CD1c-positive myeloid dendritic cell (primary cell): ENCODE measurements around the gene SEPHS1.
A peak's percentile ranks its signal among the peaks of the same experiment; 100 is the strongest.
"Not testable (repeated sequence)": the region's sequence is repeated elsewhere in the genome, so short reads cannot be mapped to it uniquely, and the experiment has no call there.

Source experiments
- DNase-seq: peaks from one replicate; pipeline ENCODE4 v3.0.0-alpha.2; 2016; ENCODE audit errors: extremely low spot score

Gene SEPHS1

GRCh38 chr10:13360587-13360986 is 12.5 kb upstream of the SEPHS1 start:
- no peak for DNase-seq

- DNase-seq, result no peak
Observed at GRCh38 chr10:13356392-13356791, 8.3 kb upstream of the SEPHS1 start.

- no peak for DNase-seq
Observed at GRCh38 chr10:13354783-13355182, 6.7 kb upstream of the SEPHS1 start.

GRCh38 chr10:13352519-13352918 is 4.4 kb upstream of the SEPHS1 start:
- DNase-seq, result no peak

GRCh38 chr10:13351340-13351915 is 3.3 kb upstream of the SEPHS1 start:
- DNase-seq, result no peak

- DNase-seq, result peak; percentile 75
Observed at GRCh38 chr10:13349463-13350274, 1.6 kb upstream of the SEPHS1 start.

GRCh38 chr10:13347500-13348156 is 465 bp downstream of the SEPHS1 start:
- DNase-seq, result peak; percentile 90

GRCh38 chr10:13347043-13347499 is 1.0 kb downstream of the SEPHS1 start:
- peak; percentile 55 for DNase-seq

- DNase-seq, result no peak
Observed at GRCh38 chr10:13346283-13347042, 1.6 kb downstream of the SEPHS1 start.

GRCh38 chr10:13340626-13341376 is 7.3 kb downstream of the SEPHS1 start:
- no peak for DNase-seq

- no peak for DNase-seq
Observed at GRCh38 chr10:13340068-13340467, 8.0 kb downstream of the SEPHS1 start.

- DNase-seq, result no peak
Observed at GRCh38 chr10:13338390-13339110, 9.5 kb downstream of the SEPHS1 start.

GRCh38 chr10:13337827-13338196 is 10.3 kb downstream of the SEPHS1 start:
- DNase-seq, result no peak

GRCh38 chr10:13337128-13337826 is 10.8 kb downstream of the SEPHS1 start:
- no peak for DNase-seq

GRCh38 chr10:13335881-13336280 is 12.2 kb downstream of the SEPHS1 start:
- DNase-seq, result no peak

- DNase-seq, result no peak
Observed at GRCh38 chr10:13334556-13334955, 13.5 kb downstream of the SEPHS1 start.

GRCh38 chr10:13331646-13332045 is 16.4 kb downstream of the SEPHS1 start:
- no peak for DNase-seq

GRCh38 chr10:13330980-13331379 is 17.1 kb downstream of the SEPHS1 start:
- not testable (repeated sequence) for DNase-seq

- no peak for DNase-seq
Observed at GRCh38 chr10:13329565-13329964, 18.5 kb downstream of the SEPHS1 start.

- no peak for DNase-seq
Observed at GRCh38 chr10:13328613-13329012, 19.5 kb downstream of the SEPHS1 start.
